ENCODE results near the gene FIGNL1.

Gene FIGNL1

DNA sequence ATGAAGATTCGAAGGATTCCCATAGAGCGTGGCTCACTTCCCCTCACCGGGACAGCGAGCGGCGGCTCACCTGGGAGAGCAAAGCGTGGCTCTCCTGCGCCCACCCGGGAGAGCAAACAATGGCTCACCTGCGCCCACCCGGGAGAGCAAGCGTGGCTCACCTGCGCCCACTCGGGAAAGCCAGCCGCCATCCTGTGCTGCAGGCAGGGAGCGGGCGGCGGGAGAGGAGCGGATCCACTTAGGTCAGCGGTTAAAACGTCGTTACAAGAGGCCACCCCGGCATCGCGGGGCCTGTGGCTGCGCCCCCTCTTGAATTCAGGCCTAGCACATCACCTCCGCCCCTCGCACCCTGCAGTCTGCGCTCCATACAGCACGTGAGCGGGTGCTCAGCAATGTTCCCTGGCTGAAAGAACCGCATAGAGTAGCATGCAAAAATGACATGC is 461 bp upstream of the FIGNL1 start:
- peak; percentile 43 for DNase-seq (ENCODE audit: low read depth)

DNA sequence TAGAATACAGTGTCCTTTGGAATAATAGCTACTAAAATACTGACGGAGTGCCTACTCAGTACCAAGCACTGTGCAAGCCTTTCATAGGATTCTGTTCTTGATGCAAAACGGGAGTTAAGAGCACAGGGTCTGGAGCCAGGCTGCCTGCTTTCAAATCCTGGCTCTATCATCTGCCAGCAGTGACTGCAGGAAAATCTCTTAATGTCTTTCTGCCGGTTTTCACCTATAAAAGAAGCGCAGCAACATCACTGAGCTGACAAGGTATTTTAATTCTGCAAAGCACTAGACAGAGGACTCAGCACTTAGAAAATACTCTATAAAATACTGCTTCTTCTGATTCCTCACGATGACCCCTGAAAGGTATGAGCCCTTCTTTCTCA is 659 bp downstream of the FIGNL1 start:
- no peak for DNase-seq (ENCODE audit: low read depth)
- H3K4me3 ChIP-seq (ENCODE audit: low read depth, low read length) = peak overlapping the region; percentile 80
- TF ChIP-seq POLR2A (IDR thresholded peaks at IDR 0.05; ENCODE audit: extremely low read depth, insufficient read length) (no peak), MYC (IDR thresholded peaks at IDR 0.05; ENCODE audit: low read depth, low read length) (no peak)
- TF ChIP-seq, protein P1, sequence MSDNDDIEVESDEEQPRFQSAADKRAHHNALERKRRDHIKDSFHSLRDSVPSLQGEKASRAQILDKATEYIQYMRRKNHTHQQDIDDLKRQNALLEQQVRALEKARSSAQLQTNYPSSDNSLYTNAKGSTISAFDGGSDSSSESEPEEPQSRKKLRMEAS (IDR thresholded peaks at IDR 0.05; ENCODE audit: low read depth, low read length) = no peak
- TF ChIP-seq, protein P2, sequence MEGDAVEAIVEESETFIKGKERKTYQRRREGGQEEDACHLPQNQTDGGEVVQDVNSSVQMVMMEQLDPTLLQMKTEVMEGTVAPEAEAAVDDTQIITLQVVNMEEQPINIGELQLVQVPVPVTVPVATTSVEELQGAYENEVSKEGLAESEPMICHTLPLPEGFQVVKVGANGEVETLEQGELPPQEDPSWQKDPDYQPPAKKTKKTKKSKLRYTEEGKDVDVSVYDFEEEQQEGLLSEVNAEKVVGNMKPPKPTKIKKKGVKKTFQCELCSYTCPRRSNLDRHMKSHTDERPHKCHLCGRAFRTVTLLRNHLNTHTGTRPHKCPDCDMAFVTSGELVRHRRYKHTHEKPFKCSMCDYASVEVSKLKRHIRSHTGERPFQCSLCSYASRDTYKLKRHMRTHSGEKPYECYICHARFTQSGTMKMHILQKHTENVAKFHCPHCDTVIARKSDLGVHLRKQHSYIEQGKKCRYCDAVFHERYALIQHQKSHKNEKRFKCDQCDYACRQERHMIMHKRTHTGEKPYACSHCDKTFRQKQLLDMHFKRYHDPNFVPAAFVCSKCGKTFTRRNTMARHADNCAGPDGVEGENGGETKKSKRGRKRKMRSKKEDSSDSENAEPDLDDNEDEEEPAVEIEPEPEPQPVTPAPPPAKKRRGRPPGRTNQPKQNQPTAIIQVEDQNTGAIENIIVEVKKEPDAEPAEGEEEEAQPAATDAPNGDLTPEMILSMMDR (IDR thresholded peaks at IDR 0.05; ENCODE audit: low read depth, low read length) = no peak

More for the DNA sequence above, 461 bp upstream of the FIGNL1 start:
- peak overlapping the region; percentile 80 for H3K4me3 ChIP-seq (ENCODE audit: low read depth, low read length)
- TF ChIP-seq POLR2A (IDR thresholded peaks at IDR 0.05; ENCODE audit: extremely low read depth, insufficient read length) = no peak
- TF ChIP-seq, protein P2 (IDR thresholded peaks at IDR 0.05; ENCODE audit: low read depth, low read length) = no peak

DNA sequence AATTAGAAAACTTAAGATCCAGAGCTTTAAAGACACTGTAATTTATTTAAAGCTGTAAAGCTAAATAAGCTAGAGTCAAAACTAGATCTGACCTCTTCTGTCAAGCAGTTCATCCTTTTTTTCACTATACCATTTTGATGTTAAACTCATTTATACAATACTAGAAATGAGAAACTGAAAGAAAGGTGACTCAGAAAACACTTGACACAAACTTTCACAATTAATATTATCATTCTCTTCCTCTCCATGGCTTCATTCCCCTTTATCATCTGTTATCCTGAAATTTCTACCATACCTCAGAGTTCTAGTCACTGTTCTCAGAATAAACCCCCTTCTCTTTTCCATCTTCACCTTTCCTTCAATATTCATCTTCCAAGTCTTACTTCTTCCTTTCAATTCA is 1.3 kb downstream of the FIGNL1 start:
- TF ChIP-seq, protein P1 (IDR thresholded peaks at IDR 0.05; ENCODE audit: low read depth, low read length) = no peak
- TF ChIP-seq, protein P2 (IDR thresholded peaks at IDR 0.05; ENCODE audit: low read depth, low read length) = no peak
- TF ChIP-seq POLR2A (IDR thresholded peaks at IDR 0.05; ENCODE audit: extremely low read depth, insufficient read length) = no peak
- no peak for TF ChIP-seq MYC (IDR thresholded peaks at IDR 0.05; ENCODE audit: low read depth, low read length)
- no peak for DNase-seq (ENCODE audit: low read depth)
- peak overlapping the region; percentile 80 for H3K4me3 ChIP-seq (ENCODE audit: low read depth, low read length)

DNA sequence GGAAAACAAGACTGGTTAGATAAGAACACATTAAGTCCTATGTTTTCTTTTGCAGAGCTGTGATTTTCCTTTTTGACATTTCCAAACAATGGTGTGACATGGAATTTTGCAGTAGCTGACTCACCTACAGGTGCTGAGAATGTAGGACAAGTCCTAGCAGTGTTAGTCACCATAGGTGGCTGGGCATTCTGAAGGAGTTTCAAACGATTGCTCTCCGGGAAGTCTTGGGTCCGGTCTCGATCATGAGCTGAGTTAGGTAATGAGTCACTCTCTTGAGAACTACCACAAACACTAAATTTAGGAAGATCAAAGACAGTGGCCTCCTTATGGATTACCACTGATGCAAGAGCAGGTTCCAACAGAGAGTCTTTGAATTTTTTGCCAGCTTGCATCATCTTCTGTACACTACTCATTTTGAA is 3.6 kb downstream of the FIGNL1 start:
- TF ChIP-seq, protein P1 (IDR thresholded peaks at IDR 0.05; ENCODE audit: low read depth, low read length) = no peak
- TF ChIP-seq MYC (IDR thresholded peaks at IDR 0.05; ENCODE audit: low read depth, low read length) (no peak), POLR2A (IDR thresholded peaks at IDR 0.05; ENCODE audit: extremely low read depth, insufficient read length) (no peak)
- TF ChIP-seq, protein P2 (IDR thresholded peaks at IDR 0.05; ENCODE audit: low read depth, low read length) = no peak
- DNase-seq (ENCODE audit: low read depth) = no peak
- H3K4me3 ChIP-seq (ENCODE audit: low read depth, low read length) = no peak overlapping the region

DNA sequence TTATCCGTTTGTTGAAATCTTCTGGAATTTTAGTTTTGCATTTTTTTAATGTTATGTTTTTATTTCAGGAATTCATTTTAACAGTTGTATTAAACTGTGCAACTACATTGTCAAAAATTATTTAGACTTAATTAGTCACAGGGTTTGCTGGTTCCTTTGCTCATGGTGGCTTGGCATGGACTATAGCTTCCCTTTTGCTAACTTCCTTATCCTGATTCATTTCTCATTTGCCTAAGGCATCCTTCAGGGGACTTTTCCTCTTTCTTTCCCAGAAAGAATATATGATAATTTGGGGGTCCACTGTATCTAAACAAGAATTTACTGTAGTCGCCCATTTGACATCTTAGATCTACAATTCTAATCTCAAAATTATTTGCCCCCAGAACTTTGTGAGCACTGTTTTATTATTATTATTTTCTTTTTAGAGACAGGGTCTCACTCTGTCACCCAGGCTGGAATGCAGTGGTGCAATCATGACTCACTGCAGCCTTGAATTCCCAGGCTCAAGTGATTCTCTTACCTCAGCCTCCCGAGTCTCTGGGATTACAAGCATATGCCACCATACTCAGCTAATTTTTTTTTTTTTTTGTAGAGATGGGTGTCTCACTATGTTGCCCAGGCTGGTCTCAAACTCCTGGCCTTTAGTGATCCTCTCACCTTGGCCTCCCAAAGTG is 13.9 kb downstream of the FIGNL1 start:
- no peak overlapping the region for H3K4me3 ChIP-seq (ENCODE audit: low read depth, low read length)
- TF ChIP-seq, protein P2 (IDR thresholded peaks at IDR 0.05; ENCODE audit: low read depth, low read length) = no peak
- TF ChIP-seq MYC (IDR thresholded peaks at IDR 0.05; ENCODE audit: low read depth, low read length) = no peak
- TF ChIP-seq, protein P1 (IDR thresholded peaks at IDR 0.05; ENCODE audit: low read depth, low read length) = no peak
- TF ChIP-seq POLR2A (IDR thresholded peaks at IDR 0.05; ENCODE audit: extremely low read depth, insufficient read length) = no peak
- DNase-seq (ENCODE audit: low read depth) = no peak
